NCI-H524 (cell line): Measurements from ENCODE around the gene MARCHF3.
"Not testable (repeated sequence)": the region's sequence is repeated elsewhere in the genome, so short reads cannot be mapped to it uniquely, and the experiment has no call there.

ENCODE experiments used
- DNase-seq, 2 experiments: peaks; one replicate each; lab custom pipeline; 2025; lab: John Stamatoyannopoulos, UW

MARCHF3 gene

DNA sequence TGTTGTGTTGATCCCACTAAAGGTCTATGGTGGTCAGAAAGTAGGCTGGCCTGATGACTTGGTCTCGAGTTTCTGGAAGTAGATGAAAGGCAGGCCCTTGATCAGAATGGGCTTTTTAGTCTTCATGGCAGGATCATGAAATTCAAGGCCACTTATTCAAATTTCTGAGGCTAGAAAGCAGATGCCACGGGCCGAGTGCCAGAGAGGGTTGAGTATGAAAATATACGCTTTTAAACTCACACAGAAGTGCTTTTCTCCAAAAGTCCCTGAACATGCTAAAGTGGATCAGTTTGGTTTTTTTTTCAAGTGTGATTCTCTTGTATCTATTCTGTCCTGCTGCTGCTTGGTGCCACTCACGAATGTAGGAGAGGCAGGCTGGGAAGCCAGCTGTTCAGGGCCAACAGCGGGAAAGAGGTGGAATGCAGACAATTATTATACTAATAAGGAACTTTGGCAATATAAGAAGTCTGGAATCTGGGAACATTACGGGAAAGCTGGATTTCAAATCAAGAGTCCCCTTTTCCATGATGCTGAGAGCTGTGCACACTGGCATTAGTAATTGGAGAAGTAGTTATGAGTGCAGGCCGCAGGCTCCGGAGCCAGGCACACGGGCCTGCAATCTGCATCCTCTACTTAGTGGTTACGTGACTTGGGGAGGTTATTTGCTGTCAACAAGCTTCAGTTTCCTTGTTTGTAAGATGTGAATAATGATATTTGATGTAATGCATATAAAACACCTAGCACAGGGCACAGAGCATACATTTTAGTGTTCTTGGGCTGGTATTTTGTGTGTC, 157.6 kb downstream of the MARCHF3 start:
- peak in 1 of 2 experiments; percentile 62 for DNase-seq

DNA sequence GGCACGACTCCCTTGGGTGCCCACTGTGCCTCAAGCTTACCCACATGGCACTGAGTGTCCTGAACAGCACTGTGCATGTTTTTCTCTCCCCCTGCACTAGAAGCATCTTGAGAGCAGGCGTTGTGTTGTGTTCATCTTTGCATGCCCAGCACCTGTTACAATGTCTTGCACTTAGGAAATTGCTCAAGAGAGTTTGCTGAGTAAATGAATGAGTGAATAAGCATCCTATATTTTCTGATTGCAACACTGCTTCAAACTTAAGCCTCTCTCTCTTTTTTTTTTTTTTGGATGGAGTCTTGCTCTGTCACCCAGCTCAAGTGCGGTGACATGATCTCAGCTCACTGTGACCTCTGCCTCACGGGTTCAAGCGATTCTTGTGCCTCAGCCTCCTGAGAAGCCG, 158.9 kb downstream of the MARCHF3 start:
- no peak for DNase-seq

DNA sequence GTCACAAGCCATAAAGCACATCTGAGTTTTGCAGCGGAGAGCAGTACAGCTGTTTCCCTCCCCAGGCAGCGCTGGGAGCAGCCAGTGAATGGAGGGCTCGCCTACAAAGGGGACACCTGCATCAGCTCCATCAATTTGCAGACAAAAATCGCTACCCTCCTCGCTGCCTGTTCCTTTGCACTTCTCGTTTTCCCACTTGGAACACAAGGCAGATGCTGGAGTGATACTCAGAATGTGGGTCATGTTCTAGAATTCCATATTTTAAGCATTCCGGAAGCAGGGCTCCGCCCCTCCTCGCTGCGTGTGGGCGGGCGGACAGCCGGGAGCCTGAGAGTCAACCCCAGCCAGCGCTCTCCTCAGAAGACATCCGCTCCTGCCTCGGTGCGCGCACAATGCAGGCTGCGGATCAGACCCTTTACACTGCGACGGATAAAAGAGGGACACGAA, 161.3 kb downstream of the MARCHF3 start:
- DNase-seq: peak; percentile 24 to 41

DNA sequence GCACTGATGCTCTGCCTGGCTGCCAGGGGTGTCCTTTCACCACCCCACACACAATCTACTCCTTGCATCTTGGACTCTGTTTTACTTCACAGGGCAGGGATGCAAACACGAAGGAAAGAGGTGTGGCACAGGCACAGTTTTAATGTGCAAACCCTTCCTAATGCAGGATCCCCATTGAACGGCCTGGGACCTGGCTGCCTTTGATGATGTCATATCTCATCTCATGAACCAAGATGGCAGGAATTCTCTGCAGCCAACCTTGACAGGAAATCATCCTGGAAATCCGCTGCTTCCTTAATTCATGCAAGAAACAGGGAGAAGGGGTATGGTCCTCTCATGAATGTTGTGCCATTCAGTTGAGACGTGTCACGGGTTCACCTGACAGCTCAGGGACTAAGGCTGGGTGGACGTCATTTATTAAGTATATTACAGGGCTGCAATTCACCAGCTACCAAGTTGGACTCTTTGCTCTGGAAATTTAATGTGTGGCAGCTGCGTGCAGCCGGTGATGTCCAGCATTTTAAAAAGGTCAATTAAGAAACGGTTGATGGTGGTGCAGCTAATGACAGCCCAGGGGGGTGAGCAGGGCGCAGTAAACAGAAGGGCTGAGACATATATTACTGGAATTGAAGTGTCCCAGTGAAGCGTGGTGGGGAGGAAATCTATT, 161.9 kb downstream of the MARCHF3 start:
- DNase-seq: no peak

DNA sequence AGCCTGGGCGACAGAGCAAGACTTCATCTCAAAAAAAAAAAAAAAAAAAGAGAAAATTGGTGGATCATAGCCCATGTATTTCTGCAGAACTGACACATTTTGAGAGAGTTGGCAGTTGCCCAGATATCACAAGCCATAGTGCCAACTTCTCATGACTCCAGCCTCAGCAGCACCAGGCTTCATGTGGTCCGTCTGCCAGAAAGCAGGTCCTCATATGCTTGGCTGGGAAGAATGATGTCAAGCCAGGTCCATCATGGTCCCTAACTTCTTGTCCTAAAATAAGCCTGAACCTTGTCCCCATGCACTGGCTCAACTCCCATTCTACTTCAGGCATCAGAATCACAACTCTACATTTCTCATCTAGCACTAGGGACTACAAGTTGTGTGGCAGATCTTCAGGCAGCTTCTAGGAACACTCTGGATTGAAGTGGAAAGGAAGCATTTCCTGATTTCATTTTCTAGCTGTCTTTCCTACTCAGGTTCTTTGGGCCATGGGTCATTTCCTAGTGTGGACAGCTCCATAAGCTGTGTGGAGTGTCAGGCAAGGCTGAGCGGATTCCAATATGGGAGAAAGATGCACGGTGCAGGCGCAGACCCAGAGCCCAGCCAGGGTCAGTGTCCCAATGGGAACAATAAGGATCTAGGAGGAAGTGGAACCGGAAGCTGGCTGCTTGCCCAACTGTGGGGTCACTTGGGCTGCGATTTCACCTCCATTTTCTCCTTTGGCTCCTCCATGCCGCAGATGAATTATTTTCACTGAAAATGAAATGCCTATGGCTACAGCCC, 163.3 kb downstream of the MARCHF3 start:
- no peak for DNase-seq

DNA sequence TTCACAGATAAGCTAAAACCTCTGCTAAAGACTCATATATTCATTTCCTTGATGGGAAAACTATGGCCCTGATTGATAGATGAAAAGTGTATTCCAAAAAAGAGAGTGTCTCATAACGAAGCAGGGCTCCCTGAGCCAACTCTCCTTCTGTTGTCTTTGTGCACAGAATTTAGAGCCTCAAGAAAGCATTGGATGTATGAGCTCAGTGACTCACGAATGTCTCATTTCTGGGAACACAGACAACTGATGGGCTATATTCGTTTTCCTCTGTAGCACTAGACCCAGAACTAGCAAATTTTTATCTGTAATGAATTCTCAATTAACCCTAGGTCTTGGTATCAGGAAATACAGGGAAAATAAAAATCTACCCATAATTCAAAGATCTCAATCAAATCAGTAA, 165.1 kb downstream of the MARCHF3 start:
- DNase-seq: no peak

DNA sequence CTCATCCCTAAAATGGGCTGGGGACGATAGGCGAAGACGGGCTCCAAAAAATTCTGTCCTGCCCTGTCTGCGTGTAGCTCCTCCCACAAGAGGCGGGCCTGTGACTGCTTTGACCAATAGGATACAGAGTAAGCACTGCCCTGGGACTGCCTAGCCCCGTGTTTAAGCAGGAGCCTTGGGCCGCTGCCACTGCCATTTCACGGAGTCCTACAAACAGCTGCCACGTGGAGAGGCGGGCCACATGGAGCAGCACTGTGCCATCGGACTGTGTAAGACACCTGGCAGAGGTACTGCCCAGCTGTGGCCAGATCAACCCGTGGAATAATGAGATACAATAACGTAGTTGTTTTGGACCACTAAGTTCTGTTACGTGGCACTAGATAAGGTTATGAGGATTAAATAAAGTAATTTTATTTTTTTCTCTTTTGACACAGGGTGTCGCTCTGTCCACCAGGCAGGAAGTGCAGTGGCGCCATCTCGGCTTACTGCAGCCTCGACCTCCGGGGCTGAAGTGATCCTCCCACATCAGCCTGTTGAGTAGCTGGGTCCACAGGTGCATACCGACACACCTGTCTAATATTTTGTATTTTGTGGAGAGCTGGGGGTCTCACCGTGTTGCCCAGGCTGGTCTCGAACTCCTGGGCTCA, 166.2 kb downstream of the MARCHF3 start:
- DNase-seq: no peak

DNA sequence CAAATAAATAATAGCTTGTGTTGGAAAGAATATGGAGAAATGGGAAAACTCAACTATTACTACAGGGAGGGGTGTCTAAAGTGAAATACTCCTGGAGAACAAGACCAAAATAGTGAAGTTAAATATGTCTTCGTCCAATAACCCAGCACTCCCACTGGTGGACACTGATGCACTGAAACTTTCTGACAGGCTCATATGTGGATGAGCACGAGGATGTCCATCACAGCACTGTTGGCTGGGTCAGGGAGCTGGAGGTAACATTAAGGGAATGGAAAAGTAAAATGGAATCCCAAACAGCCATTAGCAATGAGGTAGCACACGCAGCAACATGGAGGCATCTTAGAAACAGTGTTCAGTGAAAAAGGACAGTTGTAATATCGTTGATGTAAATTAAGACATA, 167.0 kb downstream of the MARCHF3 start:
- no peak for DNase-seq

DNA sequence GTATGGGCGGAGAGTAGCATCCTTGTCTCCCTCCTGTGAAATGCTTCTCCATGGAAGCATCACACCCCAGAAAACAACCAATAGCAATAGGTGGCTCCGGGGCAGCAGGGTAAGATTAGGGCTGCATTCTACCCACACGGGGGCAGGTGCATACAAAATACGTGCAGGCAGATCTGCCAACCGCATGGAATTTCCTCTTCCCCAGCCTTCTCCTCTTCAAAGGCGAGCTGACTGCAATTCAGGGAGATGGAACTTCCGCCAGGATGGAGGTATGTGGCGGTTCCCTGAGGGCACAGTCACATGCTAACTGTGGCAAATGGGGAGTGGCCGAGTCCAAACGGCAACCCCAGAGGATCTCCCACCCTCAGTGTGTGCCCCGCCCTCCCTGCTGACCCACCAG, 171.9 kb downstream of the MARCHF3 start:
- no peak for DNase-seq

DNA sequence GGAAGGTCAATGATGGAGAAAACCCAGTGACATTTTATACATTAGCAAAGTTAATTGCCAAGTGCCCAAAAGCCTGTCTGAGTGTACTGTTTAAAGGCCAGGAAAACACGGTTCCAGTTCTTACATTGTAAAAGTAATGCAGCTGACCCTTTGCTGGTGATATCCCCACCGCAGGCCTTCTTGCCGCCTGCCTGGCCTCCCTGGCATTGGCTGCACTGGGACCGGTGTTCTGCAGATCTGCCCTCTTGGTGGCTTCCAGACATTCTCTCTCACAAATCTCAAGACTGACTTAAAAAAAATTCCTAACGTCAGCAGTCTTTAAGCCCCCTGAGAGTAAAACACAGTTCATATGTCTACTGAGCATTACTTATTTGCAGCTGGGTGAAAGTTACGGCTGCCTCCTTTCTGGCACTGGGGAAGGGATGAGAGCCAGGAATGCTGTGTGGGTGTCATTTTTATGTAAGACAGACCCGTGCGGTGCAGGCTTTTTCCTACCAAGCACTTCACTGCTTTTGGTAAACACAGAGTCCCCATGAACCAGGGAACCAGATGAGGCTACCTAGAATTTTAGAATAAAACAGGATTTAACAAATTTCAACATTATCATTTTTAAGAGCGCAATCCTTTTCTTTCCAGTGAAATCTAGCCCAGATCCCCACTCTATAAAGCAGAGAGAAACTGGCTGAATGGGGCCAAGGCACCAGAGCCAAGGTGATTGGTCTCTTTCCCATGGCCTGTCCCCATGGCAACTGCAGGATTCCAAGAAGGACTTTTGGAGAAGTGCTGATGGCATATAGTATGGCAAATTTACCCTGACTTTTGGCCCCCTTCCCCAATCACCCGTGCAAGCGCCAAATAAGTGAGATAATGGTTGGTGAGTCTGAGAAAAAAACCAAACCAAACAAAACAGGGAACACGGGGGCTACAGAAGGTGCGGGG, 172.6 kb downstream of the MARCHF3 start:
- no peak for DNase-seq

DNA sequence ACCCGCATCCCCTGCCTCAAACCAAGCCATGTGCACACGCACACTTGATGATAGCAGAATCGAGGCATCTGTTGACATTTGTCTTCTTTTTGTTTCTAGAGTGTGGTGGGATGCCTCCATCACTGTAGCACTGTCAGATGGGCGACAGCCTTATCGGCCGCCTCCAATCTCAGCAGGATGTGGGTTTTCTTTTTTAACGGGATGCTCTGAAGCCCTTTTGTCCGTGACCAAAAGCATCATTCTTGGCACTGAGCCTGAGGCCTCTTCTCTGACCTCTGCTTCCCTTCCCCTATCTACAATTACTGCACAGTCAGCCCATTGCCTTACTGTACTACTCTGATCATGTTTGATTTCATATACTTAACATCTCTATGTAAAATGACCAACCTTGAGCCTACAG, 175.1 kb downstream of the MARCHF3 start:
- DNase-seq: no peak

DNA sequence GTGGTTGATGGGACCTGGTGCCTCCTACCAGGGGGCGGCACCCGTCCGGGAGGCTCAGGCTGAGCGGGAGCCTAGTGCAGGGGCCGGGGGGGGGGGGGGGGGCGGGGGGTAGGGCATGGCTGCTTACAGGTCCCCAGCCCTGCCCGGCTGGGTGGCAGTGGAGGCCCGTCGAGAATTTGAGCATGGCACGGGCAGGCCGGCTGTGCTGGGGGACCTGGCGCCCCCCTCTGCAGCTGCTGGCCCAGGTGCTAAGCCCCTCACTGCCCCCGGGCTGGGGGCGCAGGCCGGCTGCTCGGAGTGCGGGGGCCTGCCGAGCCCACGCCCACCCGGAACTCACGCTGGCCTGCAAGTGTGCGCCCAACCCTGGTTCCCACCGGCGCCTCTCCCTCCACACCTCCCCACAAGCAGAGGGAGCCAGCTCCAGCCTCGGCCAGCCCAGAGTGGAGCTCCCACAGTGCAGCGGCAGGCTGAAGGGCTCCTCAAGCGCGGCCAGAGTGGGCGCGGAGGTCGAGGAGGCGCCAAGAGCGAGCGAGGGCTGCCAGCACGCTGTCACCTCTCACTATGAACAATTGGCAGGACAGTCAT, 175.7 kb downstream of the MARCHF3 start:
- DNase-seq: no peak

DNA sequence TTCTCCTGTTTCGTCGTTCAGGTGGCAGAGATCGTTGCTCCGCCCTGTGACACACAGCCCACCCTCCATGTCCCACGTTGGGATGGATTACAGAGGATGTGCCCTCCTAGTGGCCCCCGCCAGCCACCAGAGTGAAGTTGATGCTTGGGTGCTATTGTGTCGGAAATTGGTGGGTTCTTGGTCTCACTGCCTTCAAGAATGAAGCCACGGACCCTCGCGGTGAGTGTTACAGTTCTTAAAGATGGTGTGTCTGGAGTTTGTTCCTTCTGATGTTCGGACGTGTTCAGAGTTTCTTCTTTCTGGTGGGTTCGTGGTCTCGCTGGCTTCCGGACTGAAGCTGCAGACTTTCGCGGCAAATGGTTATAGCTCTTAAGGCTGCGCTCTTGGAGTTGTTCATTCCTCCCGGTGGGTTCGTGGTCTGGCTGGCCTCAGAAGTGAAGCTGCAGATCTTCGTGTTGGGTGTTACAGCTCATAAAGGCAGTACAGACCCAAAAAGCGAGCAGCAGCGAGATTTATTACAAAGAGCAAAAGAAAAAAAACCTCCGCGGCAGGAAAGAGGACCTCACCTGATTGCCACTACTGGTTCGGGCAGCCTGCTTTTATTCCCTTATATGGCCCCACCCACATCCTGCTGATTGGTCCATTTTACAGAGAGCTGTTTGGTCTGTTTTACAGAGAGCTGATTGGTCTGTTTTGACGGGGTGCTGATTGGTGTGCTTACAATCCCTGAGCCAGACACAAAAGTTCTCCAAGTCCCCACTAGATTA, 176.6 kb downstream of the MARCHF3 start:
- not testable (repeated sequence) for DNase-seq

DNA sequence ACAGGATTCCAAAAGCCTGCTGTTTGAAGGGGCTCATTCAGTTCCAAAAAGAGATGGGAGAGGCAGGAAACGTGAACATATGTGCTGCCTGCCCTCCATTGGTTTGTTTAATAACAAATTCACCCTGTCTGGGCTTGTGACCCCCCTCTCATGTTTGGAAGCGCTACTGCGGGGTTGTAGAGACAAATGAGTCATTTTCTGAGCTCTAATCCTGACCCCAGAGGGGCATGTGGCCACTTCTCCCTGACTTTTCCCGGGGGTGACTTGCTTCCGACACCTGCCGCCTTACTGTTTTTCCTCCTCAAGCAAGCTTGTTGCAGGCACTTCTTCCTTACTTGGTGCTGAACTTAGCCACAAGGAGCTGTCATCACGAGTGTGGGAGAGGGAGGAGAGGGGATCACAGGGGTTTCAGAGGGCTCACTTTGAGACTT, 177.5 kb downstream of the MARCHF3 start:
- peak in 1 of 2 experiments; percentile 55 for DNase-seq

DNA sequence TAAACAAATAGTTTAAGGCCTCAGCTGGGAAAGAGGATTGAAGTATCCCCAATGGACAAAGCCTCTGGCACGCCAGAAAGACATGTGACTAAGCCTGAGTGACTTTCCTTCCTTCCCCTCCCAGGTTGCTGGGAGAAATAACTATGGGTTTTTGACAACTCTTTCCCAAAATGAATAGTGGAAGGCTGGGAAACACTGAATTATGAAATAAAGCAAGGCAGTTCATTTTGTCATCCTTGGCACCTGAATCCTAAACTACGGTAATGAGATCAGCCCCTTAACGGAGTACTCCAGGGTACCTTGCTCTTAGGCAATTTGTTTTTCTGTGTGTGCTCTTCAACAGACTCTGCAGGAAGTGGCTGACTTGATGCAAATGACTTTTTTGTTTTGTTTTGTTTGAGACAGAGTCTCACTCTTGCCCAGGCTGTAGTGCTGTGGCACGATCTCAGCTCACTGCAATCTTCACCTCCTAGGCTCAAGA, 178.2 kb downstream of the MARCHF3 start:
- no peak for DNase-seq

DNA sequence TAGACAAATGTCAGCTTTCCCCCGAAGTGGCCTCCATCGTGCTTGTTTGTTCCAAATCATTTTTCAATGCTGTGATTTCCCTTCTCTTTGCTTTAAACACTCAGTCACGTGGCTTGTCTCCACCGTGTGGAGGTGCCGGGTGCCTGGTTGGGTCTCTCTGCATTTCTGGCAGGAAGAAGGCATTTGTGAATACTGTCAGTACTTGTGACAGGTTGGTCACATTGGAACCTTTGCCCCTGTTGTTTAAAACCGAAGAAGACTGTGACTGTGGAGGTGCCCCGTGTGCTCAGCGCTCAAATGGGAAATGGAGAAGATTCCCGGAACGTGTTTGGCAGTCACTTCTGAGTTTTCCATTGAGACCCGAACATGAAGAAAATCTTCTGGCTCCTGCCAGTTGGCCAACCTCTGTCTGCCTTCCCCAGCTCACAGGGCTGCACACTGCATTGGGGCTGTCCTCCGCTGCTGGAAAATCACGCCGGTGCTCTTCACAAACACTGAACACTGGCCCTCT, 178.8 kb downstream of the MARCHF3 start:
- no peak for DNase-seq

DNA sequence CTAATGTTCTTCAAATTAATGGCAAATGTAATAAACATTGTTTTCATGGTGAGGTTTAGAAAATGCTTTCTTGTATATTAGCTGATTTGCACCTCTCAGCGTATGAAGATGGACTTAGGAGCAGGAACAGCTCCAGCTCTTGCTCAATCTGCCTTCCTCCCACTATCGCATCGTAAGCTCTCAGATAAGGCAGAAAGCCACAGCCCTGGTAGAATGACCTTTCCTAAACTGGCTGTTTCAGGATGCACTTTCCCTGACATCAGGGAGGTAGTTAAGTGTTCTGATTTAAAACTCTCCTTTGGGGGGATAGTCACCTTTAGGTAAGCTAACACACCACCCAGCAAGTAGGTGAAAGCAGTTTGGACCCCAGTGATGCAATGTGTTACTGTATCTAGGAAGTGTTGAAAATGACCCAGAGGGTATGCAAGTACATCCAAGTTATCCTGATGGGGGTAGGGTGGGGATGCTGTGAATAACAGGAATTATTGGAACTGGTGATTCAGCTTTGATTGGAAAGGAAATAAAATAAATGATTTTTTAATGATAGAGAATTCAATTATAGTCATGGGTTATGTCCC, 181.2 kb downstream of the MARCHF3 start:
- no peak for DNase-seq

DNA sequence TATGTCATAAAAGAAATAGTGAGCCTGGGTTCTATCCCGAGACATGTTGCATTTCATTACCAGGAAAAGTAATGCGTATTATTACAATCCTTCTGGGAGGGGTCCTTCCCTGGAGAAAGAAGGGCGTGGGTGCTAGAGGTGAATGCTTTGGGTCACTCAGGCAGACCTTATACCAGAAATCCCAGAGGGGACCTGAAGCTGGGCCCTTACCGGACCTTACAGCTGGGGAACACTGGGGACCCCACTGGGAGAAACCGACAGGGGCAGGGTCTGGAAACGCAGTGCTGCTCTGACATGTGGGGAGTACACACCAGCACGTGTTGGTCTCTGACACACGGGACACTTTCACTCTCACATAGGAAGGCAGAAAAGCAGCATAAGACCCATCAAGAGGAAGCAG, 182.1 kb downstream of the MARCHF3 start:
- no peak for DNase-seq

DNA sequence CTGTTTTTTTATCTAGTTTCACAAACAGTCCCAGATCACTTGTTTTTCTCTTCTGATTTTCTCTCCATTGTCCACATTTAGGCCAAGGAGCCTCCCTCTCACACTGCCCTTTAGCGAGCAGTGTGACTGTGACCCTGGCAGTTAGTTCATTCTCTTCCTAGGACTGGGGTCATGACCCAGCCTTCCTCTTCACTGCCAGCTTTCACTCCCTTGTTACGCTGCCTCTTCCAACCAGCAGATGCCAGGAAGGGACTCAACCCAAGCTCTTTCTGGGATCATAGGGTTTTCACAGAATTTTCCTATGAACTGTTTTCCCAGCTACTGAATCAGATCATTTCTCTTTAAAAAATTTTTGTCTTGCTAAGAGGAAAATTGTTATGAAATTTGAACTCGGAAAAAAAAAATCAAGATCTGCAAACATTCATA, 182.5 kb downstream of the MARCHF3 start:
- DNase-seq: no peak
